Astrocyte of the hippocampus (primary cell): ENCODE results near the gene AGXT.

Experiments used
- DNase-seq: peaks from one replicate; pipeline ENCODE4 v3.0.0; 2011; ENCODE audit warnings: low read depth, low spot score

The AGXT gene

DNA sequence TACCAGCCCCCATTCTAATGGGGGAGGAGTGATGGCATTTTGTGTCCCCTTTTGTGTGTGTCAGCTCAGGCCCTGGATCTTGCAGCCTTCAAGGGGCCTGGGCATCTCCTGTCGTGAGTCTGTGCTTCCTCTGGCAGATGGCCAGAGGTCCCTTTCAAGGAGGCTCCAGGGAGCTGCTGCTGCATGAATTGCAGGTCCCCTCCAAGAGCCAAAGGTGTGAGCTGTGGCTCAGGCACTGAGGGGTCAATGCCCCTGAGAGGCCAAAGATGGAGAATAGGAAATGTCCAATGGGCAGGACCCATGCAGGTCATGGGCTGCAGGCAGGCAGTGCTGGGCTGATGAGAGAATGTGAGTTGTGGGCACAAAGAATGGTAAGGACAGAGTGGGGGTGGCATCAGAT is 16.9 kb downstream of the AGXT start:
- no peak for DNase-seq

DNA sequence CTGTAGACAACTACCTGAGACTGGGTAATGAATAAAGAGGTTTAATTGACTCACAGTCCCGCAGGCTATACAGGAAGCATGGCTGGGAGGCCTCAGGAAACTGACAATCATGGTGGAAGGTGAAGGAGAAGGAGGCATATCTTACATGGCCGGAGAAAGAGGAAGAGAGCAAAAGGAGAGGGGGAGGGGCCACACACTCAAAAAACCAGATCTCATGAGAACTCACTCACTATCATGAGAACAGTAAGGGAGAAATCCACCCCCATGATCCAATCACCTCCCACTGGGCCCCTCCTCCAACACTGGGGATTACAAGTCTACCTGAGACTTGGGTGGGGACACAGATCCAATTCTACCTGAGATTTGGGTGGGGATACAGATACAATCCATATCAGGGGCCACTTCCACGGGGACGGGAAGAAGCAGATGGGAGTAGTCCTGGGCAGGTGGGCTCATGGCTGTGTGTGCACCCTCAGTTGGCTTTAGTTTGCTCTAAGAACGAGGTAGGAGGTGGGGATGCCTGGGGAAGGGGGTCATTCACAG is 17.5 kb downstream of the AGXT start:
- DNase-seq: no peak

DNA sequence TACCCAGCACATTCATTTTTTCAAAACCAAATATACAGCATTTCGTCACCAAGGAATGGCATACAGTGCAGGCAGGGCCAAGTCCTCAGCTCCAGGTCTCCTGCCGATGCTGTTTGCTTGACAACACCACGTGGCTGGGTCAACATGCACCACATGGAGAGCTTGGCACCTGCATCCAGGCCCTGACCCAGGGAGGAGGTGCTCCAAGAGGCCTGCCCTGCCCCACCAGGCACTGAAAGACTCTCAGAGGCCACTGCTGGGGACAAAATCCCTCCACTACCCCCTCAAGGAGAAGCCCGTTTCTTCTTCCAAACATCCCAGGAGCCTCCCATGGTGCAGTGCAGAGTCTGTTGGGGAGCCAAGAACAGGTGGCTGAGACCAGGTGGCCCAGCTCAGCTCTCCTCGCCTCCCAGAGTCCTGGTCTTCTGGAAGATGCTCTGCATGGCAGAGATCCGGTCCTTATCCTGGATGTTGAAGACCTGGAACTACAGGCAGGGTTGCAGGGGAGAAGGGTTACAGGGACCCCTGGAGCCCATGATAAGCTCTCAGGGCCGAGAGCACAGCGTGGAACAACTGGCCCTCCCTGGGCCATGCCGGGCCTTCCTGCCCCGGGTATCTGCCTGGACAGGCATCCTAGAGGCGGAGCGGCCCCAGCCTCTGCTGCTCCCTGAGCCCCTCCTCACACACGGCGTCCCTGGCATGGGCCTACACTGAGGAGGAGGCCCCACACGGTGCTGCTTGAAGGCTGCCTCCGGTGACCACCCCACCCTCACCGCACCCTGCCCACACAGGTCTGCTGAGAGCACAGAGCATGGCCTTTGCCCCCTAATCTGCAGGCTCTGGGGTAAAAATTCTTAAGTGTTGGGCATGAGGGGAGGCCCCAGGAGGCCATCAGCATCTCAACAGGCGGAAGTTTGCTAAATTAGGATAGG is 18.3 kb downstream of the AGXT start:
- no peak for DNase-seq

DNA sequence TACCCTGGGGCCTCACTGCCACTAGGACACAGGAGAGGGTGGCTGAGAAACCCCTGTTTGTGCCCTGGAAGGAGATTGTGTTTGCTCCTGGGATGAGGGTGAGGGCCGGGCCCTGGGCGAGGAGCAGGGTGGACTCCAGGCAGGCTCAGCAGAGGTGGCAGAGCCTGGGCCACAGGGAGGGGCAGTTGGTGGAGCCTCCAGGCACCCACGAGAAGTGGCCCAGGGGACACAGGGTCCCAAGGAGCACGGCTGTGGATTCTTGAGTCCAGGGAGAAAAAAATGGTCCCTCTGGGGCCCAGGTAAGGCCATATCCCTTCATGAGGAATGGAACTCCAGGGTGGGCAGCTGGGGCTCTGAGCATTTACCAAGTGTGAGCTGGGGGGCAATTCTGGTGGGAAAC is 19.0 kb downstream of the AGXT start:
- DNase-seq: no peak

DNA sequence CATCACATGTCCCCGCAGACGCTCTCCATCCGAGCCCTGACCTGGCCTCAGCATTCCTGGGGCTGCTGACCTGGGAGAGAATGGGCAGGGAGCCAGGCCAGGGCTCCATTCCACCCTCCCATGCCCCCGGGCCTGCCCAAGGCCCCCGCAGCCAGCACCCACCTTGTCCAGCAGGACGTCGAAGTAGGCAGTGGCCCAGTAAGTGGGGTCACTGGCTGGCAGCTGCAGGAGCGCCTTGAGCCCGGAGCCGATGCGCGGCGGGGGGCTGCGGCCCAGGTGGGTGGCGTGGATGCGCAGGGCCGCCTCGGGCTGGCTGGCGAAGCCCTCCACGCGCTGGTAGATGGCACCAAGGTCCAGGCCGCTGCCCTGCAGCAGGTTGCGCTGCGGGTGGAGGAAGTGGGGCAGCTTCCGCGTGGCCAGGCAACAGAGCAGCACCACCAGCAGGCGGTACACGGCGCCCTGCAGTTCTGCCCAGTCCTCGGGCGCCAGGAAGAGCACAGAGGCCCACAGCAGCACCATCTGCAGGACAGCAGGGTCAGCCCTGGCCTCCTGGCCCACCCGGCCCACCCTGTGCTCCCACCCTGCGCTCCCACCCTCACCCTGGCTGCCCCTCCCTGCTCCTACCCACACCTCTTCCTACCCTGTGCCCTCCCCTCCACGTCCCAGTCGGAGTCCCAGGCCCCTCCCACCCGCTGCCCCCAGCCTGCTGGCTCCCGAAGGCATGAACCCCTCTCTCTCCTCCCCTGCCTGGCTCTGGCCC is 19.7 kb downstream of the AGXT start:
- no peak for DNase-seq

DNA sequence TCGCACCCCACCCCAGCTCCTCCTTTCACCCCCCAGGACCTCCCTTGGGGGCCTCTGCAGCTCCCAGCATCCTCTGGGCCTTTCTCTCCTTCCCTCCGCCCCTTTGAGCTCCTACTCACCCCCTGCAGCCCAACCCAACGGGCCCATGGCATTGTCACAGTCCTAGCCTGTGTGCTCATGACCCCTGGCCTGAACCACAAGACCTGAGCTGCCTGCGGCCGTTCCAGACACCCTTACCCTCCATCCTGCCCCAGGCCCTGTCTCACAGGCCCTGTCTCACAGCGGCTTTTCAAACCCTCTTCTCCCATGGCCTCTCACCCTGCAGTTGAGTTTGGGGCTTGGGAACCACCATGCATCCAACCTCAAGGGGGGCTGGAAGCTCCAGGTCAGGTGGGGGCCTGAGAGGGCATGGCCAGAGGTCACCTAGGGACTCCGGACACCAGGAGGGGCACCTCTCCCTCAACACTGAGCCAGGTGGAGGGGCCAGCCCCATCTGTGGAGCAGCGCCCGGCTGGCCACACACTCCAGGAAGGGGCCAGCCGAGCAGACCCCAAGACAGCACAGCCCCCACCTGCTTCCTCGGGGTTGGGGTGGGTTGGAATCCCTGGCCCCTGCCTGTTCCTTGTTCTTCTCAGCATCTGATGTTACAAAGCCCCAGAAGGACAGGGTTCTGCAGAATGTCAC is 20.4 kb downstream of the AGXT start:
- DNase-seq: no peak

DNA sequence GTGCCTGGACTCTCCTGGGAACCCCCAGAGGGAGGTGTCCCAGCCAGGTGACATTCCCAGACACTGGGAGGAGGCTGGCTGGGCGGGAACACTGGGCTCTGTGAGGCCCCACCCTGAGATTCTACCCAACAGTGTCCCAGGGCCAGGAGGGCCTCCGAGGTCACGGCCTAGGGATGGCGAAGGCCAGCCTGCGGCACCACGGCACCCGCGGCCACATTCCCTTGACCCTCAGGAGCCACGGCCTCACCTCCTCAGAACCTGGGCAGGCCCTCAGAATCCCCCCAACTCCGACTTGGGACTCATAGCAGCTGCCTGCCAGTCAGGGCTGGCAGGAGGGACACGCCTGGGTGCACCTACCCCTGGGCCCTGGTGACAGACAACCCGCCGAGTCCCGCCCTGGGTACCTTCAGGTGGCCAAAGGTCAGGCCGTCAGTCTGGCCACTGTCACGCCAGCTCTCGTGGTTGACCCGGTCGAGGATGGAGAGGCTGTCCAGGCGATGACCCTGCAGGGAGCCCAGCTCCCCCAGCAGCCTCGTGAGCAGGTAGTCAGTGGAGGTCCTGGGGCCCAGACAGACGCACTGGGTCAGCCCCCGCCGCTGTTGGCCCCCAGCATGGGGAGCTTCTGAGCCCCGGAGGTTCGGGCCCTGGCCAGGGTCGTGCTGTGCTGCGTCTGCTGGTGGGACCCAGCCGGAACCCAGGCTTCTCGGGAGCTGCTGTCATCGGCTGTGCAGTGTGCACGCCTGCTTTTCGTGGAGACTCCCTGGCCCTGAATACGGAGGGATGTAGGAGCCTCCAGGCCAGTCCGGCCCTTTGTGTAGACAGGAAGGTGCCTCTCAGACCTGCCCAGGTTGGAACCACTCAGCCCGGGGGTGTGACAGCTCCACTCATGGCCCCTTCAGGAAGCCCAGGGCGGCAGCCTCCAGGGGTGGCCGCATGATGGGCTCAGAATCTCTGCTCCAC is 21.3 kb downstream of the AGXT start:
- DNase-seq: no peak

DNA sequence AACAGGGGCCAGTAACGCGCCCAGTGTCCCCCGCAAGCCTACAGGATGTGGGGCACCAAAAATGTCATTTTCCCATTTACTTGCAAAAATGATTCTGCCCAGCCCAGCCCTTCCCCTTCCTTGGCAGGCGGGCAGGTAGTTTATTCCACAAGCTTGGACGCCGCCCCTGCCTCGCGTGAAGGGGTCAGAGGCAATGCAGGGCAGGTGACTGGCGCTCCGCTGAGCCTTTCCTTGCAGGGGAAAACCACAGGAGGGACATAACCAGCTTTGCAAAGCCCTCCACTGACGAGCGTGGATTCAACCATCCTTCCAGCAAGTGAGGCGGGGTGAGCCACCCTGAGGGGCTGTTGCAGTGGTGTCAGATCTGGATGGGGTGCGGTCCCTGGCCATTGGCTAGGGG is 22.1 kb downstream of the AGXT start:
- no peak for DNase-seq

- DNase-seq: no peak
Observed at GRCh38 chr2:240891492-240892340, 23.1 kb downstream of the AGXT start.

- no peak for DNase-seq
Observed at GRCh38 chr2:240892356-240892755, 23.7 kb downstream of the AGXT start.

- DNase-seq: no peak
Observed at GRCh38 chr2:240892925-240893324, 24.3 kb downstream of the AGXT start.

DNA sequence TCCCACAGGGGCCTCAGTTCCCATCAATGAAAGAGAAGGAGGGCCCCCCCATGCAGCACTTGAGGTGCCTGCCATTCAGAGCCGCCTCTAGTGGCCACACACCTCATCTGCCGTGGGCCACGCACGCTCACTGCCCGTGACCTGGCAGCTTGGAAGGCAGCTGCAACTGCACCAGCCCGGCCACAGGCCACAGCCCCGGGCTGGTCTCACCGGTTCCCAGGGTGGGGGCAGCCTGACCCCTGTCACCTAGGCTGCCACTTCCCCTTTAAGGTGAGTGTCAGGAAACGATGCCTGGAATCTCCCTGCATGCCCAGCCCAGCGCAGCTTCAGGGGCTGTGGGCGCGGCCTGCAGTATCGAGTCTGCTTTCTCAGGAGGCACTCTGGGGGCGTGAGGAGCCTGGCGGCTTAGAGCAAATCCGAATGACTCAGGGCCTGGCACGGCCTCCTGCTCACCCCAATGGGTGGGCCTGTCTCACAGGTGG is 24.8 kb downstream of the AGXT start:
- DNase-seq: peak; percentile 83

GRCh38 chr2:240894006-240894405 is 25.4 kb downstream of the AGXT start:
- no peak for DNase-seq

- DNase-seq: no peak
Observed at GRCh38 chr2:240894836-240895558, 26.4 kb downstream of the AGXT start.

GRCh38 chr2:240895656-240896388 is 27.2 kb downstream of the AGXT start, which contains the start of gene MAB21L4:
Gene MAB21L4 (minus strand): TSS chr2:240896156. CDS start chr2:240895997, 159 bp downstream.
- peak; percentile 33 for DNase-seq

DNA sequence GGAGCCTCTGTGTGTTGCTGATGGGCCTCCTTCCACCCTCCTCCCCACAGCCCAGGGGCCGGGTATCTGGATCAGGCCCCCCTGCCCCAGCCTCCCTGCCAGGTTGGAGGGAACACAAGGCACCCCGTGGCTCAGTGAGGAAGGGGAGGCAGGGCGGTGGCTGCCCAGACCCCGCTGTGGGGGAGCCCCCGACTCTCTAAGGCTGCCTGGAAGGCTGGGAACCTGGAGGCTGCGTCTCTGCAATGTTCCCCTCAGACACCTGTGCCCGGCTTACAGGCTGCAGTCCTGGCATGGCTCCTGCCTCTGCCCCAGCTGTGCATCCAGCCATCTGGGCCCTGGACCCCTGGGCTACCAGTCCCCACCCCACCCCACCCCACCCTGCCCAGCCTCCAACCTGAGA is 27.8 kb downstream of the AGXT start:
- DNase-seq: no peak

GRCh38 chr2:240896871-240897692 is 28.5 kb downstream of the AGXT start:
- DNase-seq: no peak
